Endometrium (tissue), 2 donors: ENCODE measurements around the gene ZNF423.

ENCODE experiments used
- FAIRE-seq: peaks from 2 replicates; lab custom pipeline; 2012; peaks lifted over from hg19 to GRCh38; lab: Jason Lieb, UNC
- donor health status: control.
- donor health status: control.

Gene ZNF423

GRCh38 chr16:49869731-49870130 lies 13.8 kb upstream of the ZNF423 start:
- no peak for FAIRE-seq

GRCh38 chr16:49867796-49868668 lies 12.1 kb upstream of the ZNF423 start:
- FAIRE-seq, result no peak

- no peak for FAIRE-seq
Measured at GRCh38 chr16:49867234-49867633, 11.3 kb upstream of the ZNF423 start.

- FAIRE-seq, result no peak
Measured at GRCh38 chr16:49866595-49867071, 10.7 kb upstream of the ZNF423 start.

GRCh38 chr16:49862694-49863093 lies 6.8 kb upstream of the ZNF423 start:
- FAIRE-seq, result no peak

GRCh38 chr16:49861299-49861698 lies 5.4 kb upstream of the ZNF423 start:
- no peak for FAIRE-seq

GRCh38 chr16:49860593-49860992 lies 4.7 kb upstream of the ZNF423 start:
- FAIRE-seq, result no peak

- FAIRE-seq, result no peak
Measured at GRCh38 chr16:49859125-49859811, 3.4 kb upstream of the ZNF423 start.

- no peak for FAIRE-seq
Measured at GRCh38 chr16:49858200-49859124, 2.5 kb upstream of the ZNF423 start.

GRCh38 chr16:49857423-49858181 lies 1.7 kb upstream of the ZNF423 start:
- FAIRE-seq, result no peak

GRCh38 chr16:49856672-49857330 lies 889 bp upstream of the ZNF423 start:
- no peak for FAIRE-seq

- no peak for FAIRE-seq
Measured at GRCh38 chr16:49855280-49855821, 561 bp downstream of the ZNF423 start.

GRCh38 chr16:49854796-49855203 lies 1.1 kb downstream of the ZNF423 start:
- no peak for FAIRE-seq

- no peak for FAIRE-seq
Measured at GRCh38 chr16:49854188-49854795, 1.6 kb downstream of the ZNF423 start.

GRCh38 chr16:49852279-49852678 lies 3.6 kb downstream of the ZNF423 start:
- no peak for FAIRE-seq

- FAIRE-seq, result no peak
Measured at GRCh38 chr16:49851468-49851787, 4.5 kb downstream of the ZNF423 start.

- FAIRE-seq, result no peak
Measured at GRCh38 chr16:49850558-49851467, 5.1 kb downstream of the ZNF423 start.

- FAIRE-seq, result no peak
Measured at GRCh38 chr16:49849754-49850108, 6.2 kb downstream of the ZNF423 start.

GRCh38 chr16:49849037-49849753 lies 6.7 kb downstream of the ZNF423 start:
- no peak for FAIRE-seq
